Heart left ventricle (tissue), 16 donors: ENCODE data around the gene SLC24A5. TPM values are rescaled to one million over a fixed set of nuclear protein-coding genes. Genes with fewer than 3 reads are reported as not detected.

Source experiments
- ATAC-seq, 4 donors: fragments of 200-7000 bp; cut with Tn5 transposase; one replicate each; pipeline ENCODE4 v1.9.1; 2020 to 2022; ENCODE audit warnings: moderate library complexity in 4 of 4, mild to moderate bottlenecking in 3 of 4, moderate number of reproducible peaks in 1 of 4
- DNase-seq, 5 donors: peaks; one replicate each; pipeline ENCODE4 v3.0.0-alpha.2; 2020
- H3K27ac ChIP-seq, 12 donors: fragments of 200-600 bp; sonication (generic) in 4 of 12; one replicate each; pipeline versions ENCODE4 v1.5.0 to v1.8.0; 2016 to 2022; ENCODE audit warnings: mild to moderate bottlenecking in 2 of 12
- H3K27me3 ChIP-seq, 9 donors: fragments of 200-600 bp; sonication (generic) in 2 of 9; one replicate each; pipeline versions ENCODE4 v1.5.1 to v1.8.0; 2016 to 2022; ENCODE audit warnings: mild to moderate bottlenecking in 3 of 9
- H3K36me3 ChIP-seq, 9 donors: fragments of 200-600 bp; sonication (generic) in 2 of 9; one replicate each; pipeline versions ENCODE4 v1.5.0 to v1.8.0; 2018 to 2022; ENCODE audit warnings: mild to moderate bottlenecking in 2 of 9
- H3K4me1 ChIP-seq, 12 donors: fragments of 200-600 bp; sonication (generic) in 4 of 12; one replicate each; pipeline versions ENCODE4 v1.5.0 to v1.8.0; 2016 to 2022; ENCODE audit warnings: mild to moderate bottlenecking in 3 of 12
- H3K4me3 ChIP-seq, 12 donors: fragments of 200-600 bp; sonication (generic) in 4 of 12; one replicate each; pipeline versions ENCODE4 v1.5.0 to v1.8.0; 2017 to 2022; ENCODE audit warnings: mild to moderate bottlenecking in 9 of 12, moderate library complexity in 4 of 12
- H3K9me3 ChIP-seq, 12 donors: fragments of 200-600 bp; sonication (generic) in 4 of 12; one replicate each; pipeline versions ENCODE4 v1.5.0 to v1.8.0; 2016 to 2022; ENCODE audit warnings: mild to moderate bottlenecking in 1 of 12
- POLR2A ChIP-seq, 2 donors: fragments of 450-650 bp; IDR thresholded peaks; one replicate each; pipeline ENCODE4 v1.6.1; 2017; ENCODE audit warnings: antibody characterized with exemption in 2 of 2, mild to moderate bottlenecking in 2 of 2, moderate library complexity in 2 of 2
- WGBS, 4 donors: extraction: QIAGEN DNeasy Blood & Tissue Kit in 2 of 4; methylation state at CpG; one replicate each; pipeline versions ENCODE4 v1.1.5 to v1.1.7; 2013 to 2018; 5-methylcytosine and 5-hydroxymethylcytosine counted together
- intact Hi-C, 10 donors: fragments of 100-400 bp; cut with DNase I; formaldehyde crosslinking; loops; one replicate each; pipeline versions ENCODE4 v1.11.1 to v1.14.2; 2022
- polyA plus RNA-seq, 2 donors: library from polyadenylated mRNA; stranded (reverse); fragments of 200-250 nt; gene quantifications; one replicate each; pipeline ENCODE4 v1.2.3, GENCODE V29; 2013
- total RNA-seq, 9 donors: library from RNA; depleted of rRNA in 2 of 9; stranded (reverse); fragments of >200 nt in 2 of 9; fragmentation: NEBNext Ultra II Directional in 3 of 9; extraction: Animal tissue kit (Norgen Biotek cat#: 25700) in 3 of 9; gene quantifications; one replicate each; pipeline versions ENCODE4 v1.1.0 to v1.2.4, GENCODE V29; 2016 to 2023
- TF ChIP-seq, protein P1 (sequence below), 12 donors: fragments of 200-600 bp; sonication (generic) in 4 of 12; IDR thresholded peaks; one replicate each; pipeline versions ENCODE4 v1.5.0 to v1.8.0; 2018 to 2022; ENCODE audit warnings: antibody characterized with exemption in 12 of 12, mild to moderate bottlenecking in 5 of 12
- donor health status: ischemic (EF 13 %, LVEDD 7.1; RV severe dilation, severe dysfunction).
- donor health status: healthy with polysubstance abuse.
- donor health status: DM: no; HTN: yes; CAD: no.
- donor health status: DM: no; HTN: no; CAD: no.
- donor health status: ischemic (EF 25% LVEDD 6.9; RV normal size, moderate dysfunction).
- donor health status: ischemic (EF 25% LVEDD 5.7; RV mildly dilated, moderate dysfunction).
- donor health status: healthy.
- donor health status: DM: yes; HTN: yes; CAD: no.
- donor health status: ischemic (EF 35%, LVEDD 5.7; RV mildly dilated, moderate dysfunction).
- donor health status: nonischemic (EF 11% LVEDD 7.7; RV severe dilation, severe dysfunction).
- donor health status: DM: yes; HTN: yes; CAD: no.
- donor health status: PGD.
- donor health status: ischemic (EF 29% LVEDD 5.4; RV normal size, mild dysfunction).
- donor health status: nonischemic (EF 23%, LVEDD 6.1; RV moderate dilation, normal function).

The SLC24A5 gene
- total and polyA plus RNA-seq, 11 donors: not detected

DNA sequence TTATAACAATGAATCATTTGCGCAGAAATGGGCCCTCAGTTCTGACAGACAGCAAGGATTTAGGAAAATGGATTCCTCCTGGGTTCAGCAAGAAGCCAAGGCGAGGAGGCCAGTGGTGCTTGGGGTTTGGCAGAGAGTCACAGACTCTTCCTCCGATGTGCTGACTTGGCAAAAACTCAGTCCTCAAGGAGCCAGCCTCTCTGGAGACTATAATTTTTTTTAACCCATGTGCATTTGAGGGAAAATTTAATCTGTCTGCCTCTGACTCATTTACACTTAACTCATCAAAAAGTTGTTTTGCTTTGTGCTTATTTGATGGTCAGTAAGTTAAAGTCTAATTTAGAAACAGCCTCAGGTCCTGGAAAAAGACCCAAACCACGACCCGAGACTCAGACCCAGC lies 34.2 kb upstream of the SLC24A5 start:
- no peak overlapping the region for H3K4me3 ChIP-seq
- TF ChIP-seq POLR2A (IDR thresholded peaks at IDR 0.05): no peak
- TF ChIP-seq, protein P1, sequence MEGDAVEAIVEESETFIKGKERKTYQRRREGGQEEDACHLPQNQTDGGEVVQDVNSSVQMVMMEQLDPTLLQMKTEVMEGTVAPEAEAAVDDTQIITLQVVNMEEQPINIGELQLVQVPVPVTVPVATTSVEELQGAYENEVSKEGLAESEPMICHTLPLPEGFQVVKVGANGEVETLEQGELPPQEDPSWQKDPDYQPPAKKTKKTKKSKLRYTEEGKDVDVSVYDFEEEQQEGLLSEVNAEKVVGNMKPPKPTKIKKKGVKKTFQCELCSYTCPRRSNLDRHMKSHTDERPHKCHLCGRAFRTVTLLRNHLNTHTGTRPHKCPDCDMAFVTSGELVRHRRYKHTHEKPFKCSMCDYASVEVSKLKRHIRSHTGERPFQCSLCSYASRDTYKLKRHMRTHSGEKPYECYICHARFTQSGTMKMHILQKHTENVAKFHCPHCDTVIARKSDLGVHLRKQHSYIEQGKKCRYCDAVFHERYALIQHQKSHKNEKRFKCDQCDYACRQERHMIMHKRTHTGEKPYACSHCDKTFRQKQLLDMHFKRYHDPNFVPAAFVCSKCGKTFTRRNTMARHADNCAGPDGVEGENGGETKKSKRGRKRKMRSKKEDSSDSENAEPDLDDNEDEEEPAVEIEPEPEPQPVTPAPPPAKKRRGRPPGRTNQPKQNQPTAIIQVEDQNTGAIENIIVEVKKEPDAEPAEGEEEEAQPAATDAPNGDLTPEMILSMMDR (IDR thresholded peaks at IDR 0.05): no peak

DNA sequence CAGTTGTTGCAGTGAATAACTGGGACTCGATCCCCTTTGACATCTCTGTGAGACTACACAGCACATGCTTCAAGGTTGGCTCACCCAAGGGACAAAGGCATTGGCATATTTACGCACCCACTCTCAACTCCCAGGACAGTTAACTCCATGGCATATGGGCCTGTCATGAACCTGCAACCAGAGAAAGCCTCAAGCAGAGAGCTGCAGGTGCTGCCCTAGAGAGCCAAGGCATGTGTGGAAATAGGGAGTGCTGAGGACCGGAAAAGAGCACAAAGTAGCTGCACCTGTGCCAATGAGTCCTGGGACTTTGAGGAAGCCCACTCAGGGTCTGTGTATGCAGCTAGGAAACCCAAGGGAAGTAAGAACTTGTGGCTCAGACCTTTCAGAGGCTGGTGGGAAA lies 32.9 kb upstream of the SLC24A5 start:
- Histone ChIP-seq H3K4me3 (no peak overlapping the region), H3K27ac (no peak overlapping the region), H3K27me3 (peaks cover 0 to 13% (median 0%) of the 10 kb centered on the region in 9 donors), H3K36me3 (no peaks in the 10 kb centered on the region), H3K4me1 (no peaks in the 10 kb centered on the region), H3K9me3 (no peaks in the 10 kb centered on the region)
- DNase-seq: no peak
- intact Hi-C loops: loop anchor here in 1 of 10 donors (10.0 kb wide), 1 partner anchor 893 kb away; no protein-coding TSS in a partner anchor
- ATAC-seq: no peak
- 78 to 81% (median 80%) methylated on average over 3 of the region's 3 CpGs for WGBS, 4 donors
- TF ChIP-seq POLR2A (IDR thresholded peaks at IDR 0.05): no peak
- TF ChIP-seq, protein P1 (IDR thresholded peaks at IDR 0.05): no peak

More for the DNA sequence above, 34.2 kb upstream of the SLC24A5 start:
- H3K9me3 ChIP-seq: no peaks in the 10 kb centered on the region
- H3K27me3 ChIP-seq: peaks cover 0 to 13% (median 0%) of the 10 kb centered on the region in 9 donors
- intact Hi-C loops: loop anchor here in 1 of 10 donors (10.0 kb wide), 1 partner anchor 892 kb away; no protein-coding TSS in a partner anchor
- DNase-seq: peak in 1 of 5 donors; percentile 30
- no peaks in the 10 kb centered on the region for H3K4me1 ChIP-seq
- WGBS, 4 donors: 44 to 62% (median 55%) methylated on average over 5 of the region's 5 CpGs
- no peak overlapping the region for H3K27ac ChIP-seq
- no peaks in the 10 kb centered on the region for H3K36me3 ChIP-seq
- peak in 1 of 4 donors; percentile 73 for ATAC-seq

DNA sequence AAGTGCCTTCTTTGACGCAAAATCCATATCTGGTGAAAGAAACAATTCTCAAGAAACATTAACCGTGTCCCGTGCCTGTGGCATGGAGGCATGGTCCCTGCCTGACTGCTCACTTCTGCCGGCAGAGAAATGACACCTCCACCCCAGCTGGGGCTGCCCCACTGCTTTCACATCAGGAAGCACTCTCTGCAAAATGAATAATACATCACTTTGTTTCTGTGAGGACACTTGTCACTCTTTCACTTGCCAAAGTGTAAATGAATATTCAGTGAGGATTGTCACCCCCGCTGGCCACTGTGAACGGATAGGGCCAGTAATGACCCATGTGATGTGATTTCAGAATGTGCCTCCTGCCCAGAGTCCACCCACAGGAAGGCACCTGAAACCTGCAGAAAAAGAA lies 31.1 kb upstream of the SLC24A5 start:
- intact Hi-C loops: loop anchor here in 2 of 10 donors (10.0 kb wide), 1 partner anchor 895 kb away; no protein-coding TSS in a partner anchor
- no peak for TF ChIP-seq POLR2A (IDR thresholded peaks at IDR 0.05)
- TF ChIP-seq, protein P1 (IDR thresholded peaks at IDR 0.05): no peak

DNA sequence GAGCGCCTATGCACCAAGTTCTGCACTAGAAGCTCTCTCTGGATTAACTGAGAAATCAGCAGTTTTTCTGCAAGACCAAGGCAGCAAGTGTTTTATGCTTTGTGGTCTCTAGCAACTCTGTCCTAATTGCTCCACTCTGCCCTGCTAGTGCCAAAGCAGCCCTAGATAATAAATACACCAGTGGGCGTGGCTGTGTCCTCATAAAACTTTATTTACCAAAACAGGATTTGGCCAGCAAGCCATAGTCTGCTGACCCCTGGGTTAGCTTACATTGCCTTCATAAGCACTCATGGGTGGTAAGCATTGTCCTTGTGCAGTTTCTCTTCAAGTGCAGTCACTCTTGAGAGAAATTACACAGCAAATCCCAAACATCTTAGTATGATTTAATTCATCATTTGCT lies 30.7 kb upstream of the SLC24A5 start:
- DNase-seq: no peak
- Histone ChIP-seq H3K36me3 (no peaks in the 10 kb centered on the region), H3K27me3 (peaks cover 0 to 21% (median 0%) of the 10 kb centered on the region in 9 donors), H3K4me1 (no peaks in the 10 kb centered on the region), H3K27ac (no peak overlapping the region), H3K9me3 (no peaks in the 10 kb centered on the region), H3K4me3 (no peak overlapping the region)
- 70 to 86% (median 78%) methylated on average over 2 of the region's 2 CpGs for WGBS, 4 donors
- no peak for ATAC-seq
- TF ChIP-seq, protein P1 (IDR thresholded peaks at IDR 0.05): no peak
- no peak for TF ChIP-seq POLR2A (IDR thresholded peaks at IDR 0.05)
- intact Hi-C loops: loop anchor here in 1 of 10 donors (10.0 kb wide), 1 partner anchor 895 kb away; no protein-coding TSS in a partner anchor

More for the DNA sequence above, 31.1 kb upstream of the SLC24A5 start:
- Histone ChIP-seq H3K27me3 (peaks cover 0 to 21% (median 0%) of the 10 kb centered on the region in 9 donors), H3K36me3 (no peaks in the 10 kb centered on the region), H3K4me1 (no peaks in the 10 kb centered on the region), H3K4me3 (no peak overlapping the region), H3K9me3 (no peaks in the 10 kb centered on the region), H3K27ac (no peak overlapping the region)
- ATAC-seq: no peak
- no peak for DNase-seq
- WGBS, 4 donors: 56 to 62% (median 57%) methylated on average over 6 of the region's 6 CpGs
